GM23338 (cell line): ENCODE data around the gene OTOGL.

Experiments
- CREB1 ChIP-seq: fragments of 250-450 bp; sonication (Bioruptor Pico); IDR thresholded peaks from 2 replicates; pipeline ENCODE4 v1.5.0; 2020; ENCODE audit warnings: low read depth, mild to moderate bottlenecking, moderate library complexity
- EZH2 ChIP-seq: fragments of 200-600 bp; sonication (generic); IDR thresholded peaks from one replicate; pipeline ENCODE4 v1.8.0; 2017; ENCODE audit warnings: antibody characterized with exemption, mild to moderate bottlenecking, low read depth; ENCODE audit not compliant: unreplicated experiment
- EZH2phosphoT487 ChIP-seq: fragments of 200-600 bp; sonication (generic); IDR thresholded peaks from one replicate; pipeline ENCODE4 v1.8.1; 2018; ENCODE audit warnings: antibody characterized with exemption; ENCODE audit not compliant: unreplicated experiment
- POLR2AphosphoS5 ChIP-seq: IDR thresholded peaks from 2 replicates; pipeline ENCODE4 v1.6.1; 2016; ENCODE audit warnings: antibody characterized with exemption, low read depth
- ZNF114 ChIP-seq: fragments of 250-450 bp; sonication (Bioruptor Pico); IDR thresholded peaks from 2 replicates; pipeline ENCODE4 v1.5.0; 2020; ENCODE audit warnings: mild to moderate bottlenecking, moderate library complexity
- TF ChIP-seq, protein P1 (sequence below), 2 experiments: fragments of 200-600 bp in 1 of 2; sonication (generic) in 1 of 2; conservative IDR thresholded peaks; 2 replicates each; pipeline versions ENCODE4 v1.5.1 to v1.6.1; 2016 to 2017; ENCODE audit warnings: antibody characterized with exemption in 2 of 2, low read depth in 2 of 2, mild to moderate bottlenecking in 2 of 2, moderate library complexity in 1 of 2
- TF ChIP-seq, protein P2 (sequence below): IDR thresholded peaks from one replicate; pipeline ENCODE4 v1.6.1; 2018; ENCODE audit warnings: antibody characterized with exemption; ENCODE audit not compliant: unreplicated experiment

DNA sequence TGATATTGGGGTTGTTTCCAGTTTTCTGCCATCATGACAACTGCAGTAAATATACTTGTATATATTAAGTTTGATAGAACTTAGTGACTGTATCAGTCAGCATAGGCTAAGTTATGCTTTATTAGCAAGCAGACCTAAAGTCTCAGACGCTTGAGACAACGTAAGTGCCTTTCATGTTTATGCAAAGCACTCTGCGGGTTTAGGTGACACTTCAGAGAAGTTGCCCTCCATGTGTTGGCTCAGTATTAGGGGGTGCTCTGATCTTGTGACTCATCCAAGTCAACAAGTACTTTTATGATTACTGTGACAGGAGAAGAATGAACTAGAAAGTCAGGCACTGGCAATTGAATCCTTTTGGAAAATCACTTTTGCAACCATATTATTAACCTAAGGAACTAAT is 13.3 kb upstream of the OTOGL start:
- TF ChIP-seq, protein P1, sequence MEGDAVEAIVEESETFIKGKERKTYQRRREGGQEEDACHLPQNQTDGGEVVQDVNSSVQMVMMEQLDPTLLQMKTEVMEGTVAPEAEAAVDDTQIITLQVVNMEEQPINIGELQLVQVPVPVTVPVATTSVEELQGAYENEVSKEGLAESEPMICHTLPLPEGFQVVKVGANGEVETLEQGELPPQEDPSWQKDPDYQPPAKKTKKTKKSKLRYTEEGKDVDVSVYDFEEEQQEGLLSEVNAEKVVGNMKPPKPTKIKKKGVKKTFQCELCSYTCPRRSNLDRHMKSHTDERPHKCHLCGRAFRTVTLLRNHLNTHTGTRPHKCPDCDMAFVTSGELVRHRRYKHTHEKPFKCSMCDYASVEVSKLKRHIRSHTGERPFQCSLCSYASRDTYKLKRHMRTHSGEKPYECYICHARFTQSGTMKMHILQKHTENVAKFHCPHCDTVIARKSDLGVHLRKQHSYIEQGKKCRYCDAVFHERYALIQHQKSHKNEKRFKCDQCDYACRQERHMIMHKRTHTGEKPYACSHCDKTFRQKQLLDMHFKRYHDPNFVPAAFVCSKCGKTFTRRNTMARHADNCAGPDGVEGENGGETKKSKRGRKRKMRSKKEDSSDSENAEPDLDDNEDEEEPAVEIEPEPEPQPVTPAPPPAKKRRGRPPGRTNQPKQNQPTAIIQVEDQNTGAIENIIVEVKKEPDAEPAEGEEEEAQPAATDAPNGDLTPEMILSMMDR (conservative IDR thresholded peaks at IDR 0.05; ENCODE audit: low read depth in 2 of 2): no peak
- no peak for TF ChIP-seq CREB1 (CRISPR knock-in tag)
- TF ChIP-seq POLR2AphosphoS5: no peak
- TF ChIP-seq EZH2: no peak
- TF ChIP-seq, protein P2, sequence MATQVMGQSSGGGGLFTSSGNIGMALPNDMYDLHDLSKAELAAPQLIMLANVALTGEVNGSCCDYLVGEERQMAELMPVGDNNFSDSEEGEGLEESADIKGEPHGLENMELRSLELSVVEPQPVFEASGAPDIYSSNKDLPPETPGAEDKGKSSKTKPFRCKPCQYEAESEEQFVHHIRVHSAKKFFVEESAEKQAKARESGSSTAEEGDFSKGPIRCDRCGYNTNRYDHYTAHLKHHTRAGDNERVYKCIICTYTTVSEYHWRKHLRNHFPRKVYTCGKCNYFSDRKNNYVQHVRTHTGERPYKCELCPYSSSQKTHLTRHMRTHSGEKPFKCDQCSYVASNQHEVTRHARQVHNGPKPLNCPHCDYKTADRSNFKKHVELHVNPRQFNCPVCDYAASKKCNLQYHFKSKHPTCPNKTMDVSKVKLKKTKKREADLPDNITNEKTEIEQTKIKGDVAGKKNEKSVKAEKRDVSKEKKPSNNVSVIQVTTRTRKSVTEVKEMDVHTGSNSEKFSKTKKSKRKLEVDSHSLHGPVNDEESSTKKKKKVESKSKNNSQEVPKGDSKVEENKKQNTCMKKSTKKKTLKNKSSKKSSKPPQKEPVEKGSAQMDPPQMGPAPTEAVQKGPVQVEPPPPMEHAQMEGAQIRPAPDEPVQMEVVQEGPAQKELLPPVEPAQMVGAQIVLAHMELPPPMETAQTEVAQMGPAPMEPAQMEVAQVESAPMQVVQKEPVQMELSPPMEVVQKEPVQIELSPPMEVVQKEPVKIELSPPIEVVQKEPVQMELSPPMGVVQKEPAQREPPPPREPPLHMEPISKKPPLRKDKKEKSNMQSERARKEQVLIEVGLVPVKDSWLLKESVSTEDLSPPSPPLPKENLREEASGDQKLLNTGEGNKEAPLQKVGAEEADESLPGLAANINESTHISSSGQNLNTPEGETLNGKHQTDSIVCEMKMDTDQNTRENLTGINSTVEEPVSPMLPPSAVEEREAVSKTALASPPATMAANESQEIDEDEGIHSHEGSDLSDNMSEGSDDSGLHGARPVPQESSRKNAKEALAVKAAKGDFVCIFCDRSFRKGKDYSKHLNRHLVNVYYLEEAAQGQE: no peak
- TF ChIP-seq ZNF114: no peak
- no peak for TF ChIP-seq EZH2phosphoT487
